ENCODE measurements around the gene EFCAB11. TPM values are rescaled to one million over a fixed set of nuclear protein-coding genes. Genes with fewer than 3 reads are reported as not detected.

Gene EFCAB11
- total RNA-seq, 2 donors from 2014 or later = 3.1 to 8.9 TPM

- no peak for TF ChIP-seq CTCF (IDR thresholded peaks at IDR 0.05)
- no peak for ATAC-seq (ENCODE audit: insufficient number of reproducible peaks, low FRiP score, low read depth)
- no peaks in the 10 kb centered on the region for H3K27me3 ChIP-seq (replicated peaks; ENCODE audit: insufficient read depth)
Measured at GRCh38 chr14:89836830-89837469, 117.6 kb downstream of the EFCAB11 start.

DNA sequence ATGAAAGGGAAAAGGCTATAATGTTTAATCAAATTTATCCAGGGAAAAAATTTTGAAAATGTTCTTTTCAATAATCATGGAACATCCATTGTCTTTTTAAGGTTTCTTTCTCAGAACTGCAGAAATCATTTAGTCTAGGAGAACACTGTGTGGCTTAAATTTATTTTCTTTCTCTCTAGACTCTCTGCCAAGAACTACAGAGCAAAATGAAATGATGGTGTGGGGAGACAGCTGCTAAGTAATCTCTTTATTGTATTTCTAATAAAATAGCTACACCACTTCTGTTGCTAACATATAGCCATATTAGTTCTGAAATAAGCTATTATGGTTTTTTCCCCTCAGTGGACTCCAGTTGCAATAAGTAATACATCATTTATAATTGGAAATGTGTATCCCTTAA, 120.9 kb downstream of the EFCAB11 start:
- DNase-seq (ENCODE audit: low spot score) = no peak
- H3K4me1 ChIP-seq (ENCODE audit: control insufficient read depth in 1 of 2, low read depth in 2 of 2) = peaks cover 6 to 20% of the 10 kb centered on the region in 2 donors

More at GRCh38 chr14:89836830-89837469, 117.6 kb downstream of the EFCAB11 start:
- Histone ChIP-seq H3K36me3 (no peaks in the 10 kb centered on the region), H3K4me3 (no peak overlapping the region), H3K4me1 (ENCODE audit: control insufficient read depth in 1 of 2, low read depth in 2 of 2) (peaks cover 6 to 20% of the 10 kb centered on the region in 2 donors), H3K9me3 (no peaks in the 10 kb centered on the region), H3K27ac (no peak overlapping the region)
- no peak for DNase-seq (ENCODE audit: low spot score)

GRCh38 chr14:89833120-89833532, 121.4 kb downstream of the EFCAB11 start:
- Histone ChIP-seq H3K9me3 (no peaks in the 10 kb centered on the region), H3K4me1 (ENCODE audit: control insufficient read depth in 1 of 2, low read depth in 2 of 2) (peaks cover 6 to 20% of the 10 kb centered on the region in 2 donors), H3K27ac (peak overlapping the region in 1 of 2 donors; percentile 9), H3K36me3 (no peaks in the 10 kb centered on the region), H3K27me3 (replicated peaks; ENCODE audit: insufficient read depth) (no peaks in the 10 kb centered on the region), H3K4me3 (no peak overlapping the region)
- ATAC-seq (ENCODE audit: insufficient number of reproducible peaks, low FRiP score, low read depth) = no peak
- no peak for TF ChIP-seq CTCF (IDR thresholded peaks at IDR 0.05)
- no peak for DNase-seq (ENCODE audit: low spot score)

More for the DNA sequence above, 120.9 kb downstream of the EFCAB11 start:
- no peaks in the 10 kb centered on the region for H3K36me3 ChIP-seq
- H3K27me3 ChIP-seq (replicated peaks; ENCODE audit: insufficient read depth) = no peaks in the 10 kb centered on the region
- H3K27ac ChIP-seq = no peak overlapping the region
- H3K9me3 ChIP-seq = no peaks in the 10 kb centered on the region
- no peak for TF ChIP-seq CTCF (IDR thresholded peaks at IDR 0.05)
- H3K4me3 ChIP-seq = no peak overlapping the region
- no peak for ATAC-seq (ENCODE audit: insufficient number of reproducible peaks, low FRiP score, low read depth)

DNA sequence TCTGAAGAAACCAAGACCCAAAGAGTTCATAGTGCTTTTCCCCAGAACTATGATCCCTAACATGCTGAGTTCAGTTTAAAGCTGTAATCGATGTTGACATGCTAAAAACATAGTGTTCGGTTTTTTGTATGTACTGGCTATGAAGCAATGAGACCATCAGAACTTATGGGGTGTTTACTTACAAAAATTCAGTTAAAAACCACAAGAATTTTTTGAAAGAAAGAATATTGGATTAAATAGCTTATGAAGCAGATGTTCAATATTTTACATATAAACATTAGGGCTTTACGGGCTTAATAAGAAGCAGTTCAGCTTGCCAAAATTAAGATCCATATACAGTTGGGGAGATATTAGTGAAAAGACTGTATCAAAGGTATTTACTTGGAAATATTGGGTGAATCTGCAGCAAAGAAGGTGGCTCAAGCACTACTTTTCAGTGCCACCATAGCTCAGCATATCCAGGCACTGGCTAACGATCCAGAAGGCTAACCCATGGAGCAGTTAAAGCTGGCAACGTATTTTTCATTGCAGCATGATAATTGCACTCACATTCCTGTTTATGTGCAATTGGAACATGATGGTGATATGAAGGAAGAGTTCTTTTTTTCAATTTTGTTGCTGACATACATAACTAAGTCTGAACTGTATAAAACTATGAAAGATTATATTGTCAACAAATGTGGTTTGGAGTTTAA, 125.9 kb downstream of the EFCAB11 start:
- no peak for TF ChIP-seq CTCF (IDR thresholded peaks at IDR 0.05)
- no peak for ATAC-seq (ENCODE audit: insufficient number of reproducible peaks, low FRiP score, low read depth)
- H3K9me3 ChIP-seq = no peaks in the 10 kb centered on the region
- H3K4me1 ChIP-seq (ENCODE audit: control insufficient read depth in 1 of 2, low read depth in 2 of 2) = peaks cover 6 to 11% of the 10 kb centered on the region in 2 donors
- no peaks in the 10 kb centered on the region for H3K36me3 ChIP-seq
- no peak for DNase-seq (ENCODE audit: low spot score)
- no peak overlapping the region for H3K4me3 ChIP-seq
- no peaks in the 10 kb centered on the region for H3K27me3 ChIP-seq (replicated peaks; ENCODE audit: insufficient read depth)
- no peak overlapping the region for H3K27ac ChIP-seq

GRCh38 chr14:89827265-89827664, 127.3 kb downstream of the EFCAB11 start:
- TF ChIP-seq CTCF (IDR thresholded peaks at IDR 0.05) = no peak

More at GRCh38 chr14:89827265-89827664, 127.3 kb downstream of the EFCAB11 start:
- H3K4me1 ChIP-seq (ENCODE audit: control insufficient read depth in 1 of 2, low read depth in 2 of 2) = peaks cover 0 to under 1% of the 10 kb centered on the region in 2 donors
- H3K36me3 ChIP-seq = no peaks in the 10 kb centered on the region
- peaks cover 5% of the 10 kb centered on the region for H3K9me3 ChIP-seq
- H3K4me3 ChIP-seq = no peak overlapping the region
- H3K27ac ChIP-seq = no peak overlapping the region
- ATAC-seq (ENCODE audit: insufficient number of reproducible peaks, low FRiP score, low read depth) (no peak), DNase-seq (ENCODE audit: low spot score) (no peak)
- H3K27me3 ChIP-seq (replicated peaks; ENCODE audit: insufficient read depth) = no peaks in the 10 kb centered on the region

Measured in thoracic aorta (tissue), 2 donors.